HG03108 (cell line): Measurements from ENCODE around the gene CSRP1.
"Not testable (repeated sequence)": the region's sequence is repeated elsewhere in the genome, so short reads cannot be mapped to it uniquely, and the experiment has no call there.

Experiments
- ATAC-seq: cut with Tn5 transposase; IDR thresholded peaks from one replicate; pipeline ENCODE4 v1.9.1; 2021; ENCODE audit warnings: moderate library complexity; ENCODE audit not compliant: unreplicated experiment

The CSRP1 gene

DNA sequence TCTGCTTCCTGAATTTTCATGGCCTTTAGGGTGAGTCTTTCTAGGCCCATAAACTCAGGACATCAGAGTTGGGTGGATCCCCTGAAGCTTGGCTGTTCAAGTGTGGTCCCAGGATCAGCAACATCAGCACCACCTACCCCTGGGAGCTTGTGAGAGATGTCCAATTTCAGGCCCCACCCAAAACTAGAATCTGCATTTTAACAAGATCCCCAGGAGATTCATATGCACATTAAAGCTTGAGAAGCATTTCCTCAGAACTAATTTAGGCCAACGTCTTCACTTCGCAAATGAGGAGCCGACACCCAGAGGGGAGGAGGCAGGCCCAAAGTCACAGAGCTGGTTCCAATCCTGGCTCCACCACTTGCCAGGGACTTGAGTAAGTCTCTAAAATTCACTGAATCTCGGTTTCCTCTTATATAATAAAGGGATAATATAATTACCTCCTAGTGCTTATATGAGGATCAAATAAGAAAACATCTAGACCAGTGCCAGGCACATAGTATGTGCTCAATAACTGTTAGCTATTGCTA is 27.7 kb downstream of the CSRP1 start:
- ATAC-seq: no peak

DNA sequence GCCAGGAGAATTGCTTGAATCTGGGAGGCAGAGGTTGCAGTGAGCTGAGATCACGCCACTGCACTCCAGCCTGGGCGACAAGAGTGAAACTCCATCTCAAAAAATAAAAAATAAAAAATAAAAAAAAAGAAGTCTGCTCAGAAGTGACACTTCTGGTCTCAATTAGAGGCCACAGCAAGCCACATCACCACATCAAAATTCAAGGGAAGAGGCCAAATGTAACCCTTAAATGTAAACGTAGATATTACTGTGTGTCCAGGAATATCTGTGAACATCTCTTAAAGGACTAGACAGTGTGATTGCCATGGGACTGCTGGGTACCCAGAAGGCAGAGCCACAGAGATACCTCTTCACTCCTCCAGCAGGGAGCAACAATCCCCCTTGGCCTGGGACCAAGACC is 28.3 kb downstream of the CSRP1 start:
- not testable (repeated sequence) for ATAC-seq

DNA sequence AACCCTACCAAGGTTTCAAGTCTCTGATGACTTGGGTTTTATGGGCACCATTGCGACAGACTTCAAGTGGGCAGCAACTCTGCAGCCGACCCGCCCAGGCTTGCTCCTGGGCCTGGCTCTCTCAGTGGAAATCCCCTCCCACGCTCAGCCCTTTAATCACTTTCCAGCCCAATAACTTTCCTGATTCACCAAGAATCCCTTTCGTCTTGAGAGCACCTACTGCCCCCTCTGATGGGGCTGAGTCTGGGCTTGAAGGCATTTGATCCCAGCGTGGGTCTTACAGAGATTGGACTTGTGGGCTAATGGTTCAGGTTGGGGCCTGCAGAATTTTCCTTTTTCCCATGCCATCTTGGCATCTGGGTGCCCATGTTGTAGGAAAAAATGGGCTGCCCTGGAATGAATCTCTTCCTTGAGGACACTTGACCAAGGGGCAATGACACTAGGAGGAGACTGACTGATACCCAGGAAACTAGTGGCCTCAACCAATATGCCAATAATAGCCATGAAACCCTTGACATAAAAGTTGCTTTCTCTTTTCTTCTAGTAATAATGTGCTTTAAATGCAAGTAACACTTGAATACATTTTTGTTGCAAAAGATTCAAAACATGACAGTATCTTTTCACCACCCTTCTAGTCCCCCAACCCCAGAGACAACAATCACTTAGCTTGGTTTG is 30.1 kb downstream of the CSRP1 start:
- no peak for ATAC-seq

DNA sequence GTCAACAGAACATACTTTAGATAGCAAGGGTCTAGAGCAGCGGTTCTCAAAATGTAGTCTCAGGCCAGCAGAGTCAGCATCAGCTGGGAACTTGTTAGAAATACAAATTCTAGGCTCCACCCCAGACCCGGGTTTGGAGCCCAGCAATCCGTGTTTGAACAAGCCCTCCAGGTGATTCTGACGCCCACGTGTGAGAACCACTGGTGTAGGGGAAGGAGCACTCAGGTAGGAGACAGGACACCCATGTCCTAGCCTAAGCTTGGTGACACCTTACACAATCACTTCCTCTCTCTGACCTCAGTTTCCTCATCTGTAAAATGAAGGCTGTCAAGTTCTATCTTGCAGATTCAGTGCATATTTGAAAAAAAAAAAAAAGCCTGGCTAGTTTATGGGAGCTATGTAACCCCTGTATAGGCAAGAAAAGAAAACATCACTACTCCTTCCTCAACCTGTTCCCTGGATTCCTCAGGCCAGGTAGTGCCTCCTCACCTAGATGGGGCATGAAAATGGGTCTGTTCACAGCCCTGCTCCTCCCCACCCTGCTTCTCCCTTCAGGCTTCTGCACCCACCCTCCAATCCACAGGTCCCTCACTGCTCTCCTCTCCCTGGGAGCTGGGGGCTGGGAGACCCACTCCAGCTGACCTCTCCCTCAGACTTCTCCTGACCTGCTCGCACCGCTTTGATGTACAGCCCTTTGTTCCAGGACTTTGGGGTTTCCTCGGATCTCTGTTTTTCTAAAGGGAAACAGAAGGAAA is 30.8 kb downstream of the CSRP1 start:
- ATAC-seq: no peak

DNA sequence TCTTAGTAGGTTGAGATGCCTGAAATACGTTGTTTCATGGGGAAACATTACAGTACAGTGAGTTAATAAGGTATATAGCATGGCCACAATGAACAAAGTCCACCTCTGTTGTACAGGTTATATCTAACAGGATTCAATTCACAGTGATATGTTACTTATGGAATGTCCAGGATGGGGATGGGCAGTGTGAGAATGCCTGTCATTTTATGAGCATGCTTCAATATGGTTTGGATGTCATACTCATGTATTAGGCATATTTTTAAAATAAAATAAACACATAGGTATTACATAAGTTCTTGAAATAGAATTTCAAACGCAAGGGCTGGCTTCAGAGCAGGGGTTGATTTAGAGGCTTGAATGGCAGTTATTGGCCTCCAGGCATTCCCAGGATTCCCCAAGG is 31.8 kb downstream of the CSRP1 start:
- ATAC-seq: no peak

DNA sequence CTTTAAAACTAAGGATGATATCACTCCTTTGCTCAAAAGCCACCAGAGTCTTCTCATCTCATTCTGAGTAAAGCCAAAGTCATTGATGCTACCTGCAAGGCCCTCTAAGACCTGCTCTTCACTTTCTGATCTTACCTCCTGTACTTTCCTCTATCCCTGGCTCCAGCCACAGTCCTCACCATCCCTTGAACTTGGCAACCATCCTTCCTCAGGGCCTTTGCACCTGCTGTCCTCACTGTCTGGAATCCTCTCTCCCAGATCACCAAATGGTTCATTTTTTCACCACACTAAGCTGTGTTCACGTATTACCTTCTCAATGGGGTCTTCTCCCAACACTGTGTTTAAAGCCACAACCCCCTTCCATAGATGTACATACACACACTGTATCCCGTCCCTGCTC is 33.6 kb downstream of the CSRP1 start:
- ATAC-seq: no peak

DNA sequence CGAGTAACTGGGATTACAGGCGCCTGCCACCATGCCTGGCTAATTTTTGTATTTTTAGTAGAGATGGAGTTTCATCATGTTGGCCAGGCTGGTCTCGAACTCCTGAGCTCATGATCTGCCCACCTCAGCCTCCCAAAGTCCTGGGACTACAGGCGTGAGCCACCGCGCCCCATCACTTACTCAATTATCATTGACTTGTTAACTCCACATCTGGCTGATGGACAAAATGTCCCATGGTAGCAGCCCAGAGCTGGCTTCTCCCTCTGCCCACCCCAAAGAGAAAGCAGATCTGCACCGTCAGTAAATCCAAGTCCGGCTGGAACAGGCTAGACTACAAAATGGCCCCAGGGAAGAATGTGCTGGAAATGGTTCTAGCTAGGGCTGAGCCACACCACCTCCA is 34.6 kb downstream of the CSRP1 start:
- not testable (repeated sequence) for ATAC-seq

DNA sequence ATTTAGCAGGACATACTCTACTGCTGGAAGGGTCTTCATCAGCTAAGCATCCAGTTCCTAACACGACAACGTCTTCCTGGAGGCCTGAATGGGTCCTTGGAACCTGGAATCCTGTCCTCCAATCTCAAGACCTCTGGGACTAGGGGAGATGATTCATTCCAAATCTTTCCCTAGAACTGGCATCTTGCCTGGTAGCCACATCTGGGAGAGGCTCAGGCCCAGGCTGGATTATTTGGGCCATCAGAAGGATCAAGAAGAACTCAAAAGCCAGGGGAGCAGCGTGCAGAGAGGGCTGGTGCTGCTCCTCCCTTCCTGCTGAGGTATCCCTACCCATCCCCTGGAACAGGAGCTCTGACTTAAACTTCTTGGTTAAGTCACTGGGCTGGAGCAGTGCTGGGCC is 35.2 kb downstream of the CSRP1 start:
- no peak for ATAC-seq

DNA sequence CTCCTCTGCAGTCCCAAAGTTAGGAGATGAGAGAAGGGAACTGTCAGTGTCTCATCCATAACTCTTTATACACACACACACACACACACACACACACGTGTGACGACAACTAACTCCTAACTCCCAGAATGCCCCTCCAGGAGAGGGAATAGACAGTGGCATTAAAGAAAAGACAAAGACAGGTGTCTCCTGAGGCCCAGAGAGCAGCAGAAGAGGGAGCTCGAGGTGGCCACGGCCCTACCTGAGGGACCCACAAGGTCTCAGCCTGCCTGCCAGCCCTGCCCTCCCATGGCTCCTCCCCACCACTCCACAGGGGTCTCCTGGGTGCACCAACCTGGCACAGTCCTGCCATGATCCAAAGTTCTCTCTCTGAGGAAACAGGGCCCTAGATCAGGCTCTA is 36.3 kb downstream of the CSRP1 start:
- ATAC-seq: no peak

DNA sequence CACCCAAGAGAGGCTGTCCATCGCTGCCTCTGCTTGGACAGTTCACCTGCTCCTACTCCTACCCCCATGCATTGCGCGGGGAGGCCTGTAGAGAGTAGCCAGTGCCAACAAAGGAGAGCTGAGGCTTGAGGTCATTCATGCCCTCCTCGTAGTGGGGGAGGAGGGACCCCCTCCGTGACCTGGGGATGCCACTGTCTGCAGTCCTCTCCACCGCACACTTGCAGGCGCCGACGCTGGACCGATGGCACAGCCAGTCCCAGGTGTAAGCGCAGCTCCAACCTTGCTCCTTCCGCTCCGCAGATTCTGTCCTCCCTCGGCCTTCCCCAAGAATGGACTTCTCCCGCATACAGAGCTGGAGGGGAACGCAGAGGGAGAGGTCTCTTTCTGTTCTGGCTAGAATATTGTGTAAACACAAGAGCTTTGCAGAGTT is 37.3 kb downstream of the CSRP1 start:
- ATAC-seq: no peak

DNA sequence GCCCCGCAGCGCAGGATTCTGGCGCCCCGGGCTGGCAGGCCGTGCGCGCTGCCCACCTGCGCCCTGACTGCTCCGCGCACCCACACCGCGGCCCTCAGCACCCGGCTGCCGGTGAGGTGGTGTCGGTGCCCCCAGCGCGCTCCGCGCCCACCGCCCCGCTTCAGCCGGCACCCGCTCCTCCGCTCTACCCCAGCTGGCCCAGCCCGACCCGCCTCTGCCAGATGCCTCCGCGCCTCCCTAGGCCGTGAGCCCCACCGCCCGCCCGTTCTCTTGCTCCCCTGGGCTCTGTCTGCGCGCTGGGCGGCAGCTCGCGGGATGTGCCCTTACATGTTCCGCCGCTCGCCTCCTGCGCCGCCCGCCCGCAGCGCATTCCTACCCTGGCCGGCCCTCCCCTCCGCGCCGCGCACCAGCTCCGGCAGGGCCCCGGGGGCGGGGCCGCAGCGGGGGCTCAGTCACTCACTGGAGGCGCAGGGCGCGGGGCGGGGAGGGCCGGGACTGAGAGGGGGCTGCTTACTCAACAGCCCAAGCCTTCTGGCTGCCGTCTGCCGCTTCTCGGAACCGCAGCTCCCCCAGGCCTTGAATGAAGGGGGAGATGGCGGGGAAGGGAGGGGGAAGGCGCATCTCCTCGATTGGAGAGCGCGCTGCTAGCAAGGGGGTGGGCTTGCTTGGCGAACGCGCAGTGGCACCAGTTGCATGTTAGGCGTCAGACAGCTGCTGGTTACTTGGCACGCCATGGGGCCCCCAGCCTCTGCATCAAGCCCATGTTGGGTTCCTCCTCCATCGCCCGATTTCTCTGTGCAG is 37.9 kb downstream of the CSRP1 start, which contains the start of gene PHLDA3:
TSS of gene PHLDA3 (minus strand) at position 345 of the 801 bp plus-strand sequence. CDS start 402 bp downstream, outside the sequence.
- ATAC-seq: peak; percentile 68

DNA sequence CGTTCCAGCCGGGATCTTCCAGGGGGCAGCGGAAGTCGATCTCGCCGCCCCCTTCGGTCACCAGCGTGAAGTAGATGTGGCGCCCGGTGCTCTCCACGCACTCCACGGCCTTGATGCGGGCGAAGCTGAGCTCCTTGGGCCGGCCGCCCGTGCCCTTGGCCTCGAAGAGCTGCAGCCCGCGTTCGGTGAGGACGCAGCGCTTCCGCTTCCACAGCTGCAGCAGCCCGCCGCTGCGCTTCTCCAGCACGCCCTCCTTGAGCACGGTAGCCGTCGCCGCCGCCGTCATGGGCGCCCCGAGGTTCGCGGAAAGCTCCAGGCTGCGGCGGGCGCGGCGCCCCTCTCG is 38.5 kb downstream of the CSRP1 start:
- ATAC-seq: peak; percentile 37

DNA sequence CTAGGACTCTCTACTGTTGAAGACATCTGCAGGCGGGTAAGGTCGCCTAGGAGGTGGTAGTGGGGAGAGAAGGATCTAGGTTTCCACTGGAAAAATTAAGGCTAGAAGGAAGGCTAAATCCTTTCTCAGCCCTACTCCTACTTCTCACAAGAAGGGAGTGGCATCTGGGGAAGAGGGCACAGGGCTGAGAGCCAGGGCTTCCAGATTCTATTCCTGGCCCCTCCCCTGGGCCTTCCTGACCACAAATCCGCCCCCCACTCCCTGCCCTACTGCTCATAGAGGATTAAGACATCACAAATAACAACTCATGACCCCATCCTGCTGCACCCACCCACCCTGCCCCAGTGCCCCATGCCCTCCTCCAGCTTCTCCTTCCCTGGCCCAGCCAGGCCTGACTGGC is 40.4 kb downstream of the CSRP1 start:
- ATAC-seq: no peak

DNA sequence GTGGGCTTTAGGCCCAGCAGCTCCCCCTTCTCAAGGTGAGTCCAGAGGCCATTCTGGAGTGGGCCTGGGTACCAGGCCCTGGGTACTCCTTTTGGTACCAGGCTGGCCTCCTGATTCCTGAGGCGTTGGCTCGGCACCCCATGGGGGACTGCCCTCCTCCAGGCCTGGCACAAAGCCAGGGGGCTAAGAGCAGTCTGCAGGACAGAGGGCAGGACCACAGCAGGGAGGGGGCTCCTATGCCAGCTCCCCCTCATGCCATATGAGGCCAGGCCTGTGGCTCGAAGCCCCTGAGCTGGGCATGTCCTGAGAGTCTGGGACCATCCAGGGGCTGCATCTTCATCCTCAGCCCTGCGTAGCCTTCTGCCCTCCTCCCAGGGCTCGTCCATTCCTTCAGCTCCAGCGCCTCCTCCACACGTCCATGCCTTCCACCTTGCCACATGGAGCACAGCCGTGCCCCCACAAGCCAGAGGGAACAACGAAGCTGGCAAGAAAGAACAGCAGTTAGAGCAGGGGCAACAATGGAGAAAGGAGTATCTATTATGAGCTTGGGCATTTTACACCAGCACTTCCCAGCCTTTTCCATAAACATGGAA is 41.1 kb downstream of the CSRP1 start:
- ATAC-seq: no peak

DNA sequence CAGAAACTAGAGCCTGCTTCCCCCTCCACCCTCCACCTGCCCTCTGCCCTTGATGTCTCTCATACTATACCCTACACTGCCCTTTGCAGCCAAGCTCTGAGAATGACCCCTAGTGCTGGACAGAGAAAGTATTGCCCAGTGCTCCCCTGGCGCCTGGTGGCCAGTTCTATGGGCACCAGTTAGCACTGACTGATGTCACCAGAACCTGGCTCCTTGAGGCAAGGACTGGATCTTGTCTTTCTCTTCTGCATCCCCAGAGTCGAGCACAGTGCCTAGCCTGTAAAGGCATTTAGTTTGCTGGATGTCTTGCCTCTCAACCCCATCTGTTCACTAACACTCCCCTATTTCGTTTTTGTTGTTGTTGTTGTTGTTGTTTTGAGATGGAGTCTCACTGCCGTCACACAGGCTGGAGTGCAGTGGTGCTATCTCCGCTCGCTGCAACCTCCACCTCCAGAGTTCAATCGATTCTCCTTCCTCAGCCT is 43.8 kb downstream of the CSRP1 start:
- ATAC-seq: no peak

DNA sequence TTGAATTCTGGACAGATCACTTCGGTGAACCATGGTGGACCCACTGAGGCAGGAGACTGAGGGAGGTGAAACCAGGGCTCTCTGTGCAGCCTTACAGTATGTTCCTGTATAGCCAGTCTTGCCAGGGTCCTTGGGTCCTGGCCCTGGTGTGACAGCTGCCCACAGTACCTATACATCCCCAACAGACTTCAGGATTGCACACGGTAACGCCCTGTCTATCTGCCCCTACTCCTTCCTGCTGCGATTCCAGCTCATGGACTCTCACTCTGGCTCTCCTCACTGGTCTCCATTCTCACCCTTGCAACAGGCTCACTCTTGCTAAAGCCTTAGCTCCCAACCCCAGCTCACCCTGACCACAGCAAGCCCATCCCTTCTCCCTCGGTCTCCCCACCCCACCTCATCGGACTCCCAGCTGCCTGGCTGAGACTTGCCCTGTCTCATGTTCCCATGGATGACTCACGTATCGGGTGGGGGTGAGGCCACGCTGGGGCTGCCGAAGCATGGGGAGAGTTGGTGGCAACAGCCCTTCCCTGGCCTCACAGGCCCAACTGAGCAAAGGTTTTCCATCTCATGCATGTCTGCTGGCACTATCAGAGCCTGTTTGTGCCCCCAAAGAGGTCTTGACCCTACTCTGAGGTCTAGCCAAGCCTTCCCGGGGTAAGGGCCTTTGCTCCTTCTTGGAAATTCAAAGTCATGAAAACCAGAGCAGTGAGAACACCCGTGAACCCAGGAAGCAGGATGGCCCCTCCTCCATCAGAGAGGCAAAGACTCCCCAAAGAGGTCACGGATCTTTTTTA is 45.1 kb downstream of the CSRP1 start:
- ATAC-seq: no peak

DNA sequence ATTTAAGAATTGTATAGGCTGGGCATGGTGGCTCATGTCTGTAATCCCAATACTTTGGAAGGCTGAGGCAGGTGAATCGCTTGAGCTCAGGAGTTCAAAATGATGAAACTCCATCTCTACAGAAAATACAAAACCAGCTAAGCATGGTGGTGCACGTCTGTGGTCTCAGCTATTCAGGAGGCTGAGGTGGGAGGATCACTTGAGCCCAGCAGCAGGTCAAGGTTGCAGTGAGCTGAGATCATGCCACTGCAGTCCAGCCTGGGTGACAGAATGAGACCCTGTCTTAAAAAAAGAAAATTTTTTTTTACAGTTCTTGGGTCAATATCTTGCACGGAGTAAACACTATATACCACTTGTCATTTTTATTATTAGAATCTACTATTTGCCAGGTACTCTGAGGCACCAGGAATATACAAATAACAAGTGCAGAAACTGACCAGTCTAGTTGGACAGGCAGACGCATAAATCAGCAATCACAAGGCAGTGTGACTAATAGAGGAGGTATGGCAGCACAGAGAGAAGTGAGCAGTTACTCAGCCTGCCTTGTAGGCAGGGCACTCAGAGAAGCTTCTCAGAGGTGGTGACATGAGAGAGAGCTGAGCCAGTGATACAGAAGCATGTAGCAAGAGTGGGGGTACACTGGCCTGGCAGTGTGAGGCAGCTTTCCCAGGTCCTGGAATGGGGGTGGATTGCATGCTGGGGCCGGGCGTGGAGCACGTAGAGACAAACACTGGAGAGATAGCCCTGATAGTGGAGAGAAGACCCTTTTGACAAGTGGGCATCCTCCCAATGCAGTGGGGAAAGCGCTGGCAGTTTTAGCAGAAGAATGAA is 45.9 kb downstream of the CSRP1 start:
- ATAC-seq: no peak

DNA sequence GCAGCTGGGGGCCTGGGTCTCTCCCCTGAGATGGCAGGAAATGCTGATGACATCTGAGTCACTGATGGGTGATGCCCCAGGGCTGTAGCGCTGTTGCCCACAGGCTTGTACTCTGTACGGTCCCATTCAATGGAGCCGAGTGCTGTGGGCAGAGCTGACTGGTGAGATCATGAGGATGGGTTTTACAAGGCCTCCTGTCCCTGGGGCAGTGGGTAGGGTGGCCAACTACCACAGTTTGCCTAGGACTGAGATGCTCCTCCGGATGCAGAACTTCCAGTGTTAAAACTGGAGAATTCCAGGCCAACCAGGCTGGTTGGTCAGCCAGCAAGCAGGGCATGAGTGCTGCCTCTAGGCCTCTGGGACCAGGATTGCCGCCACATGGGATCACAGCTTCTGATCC is 47.1 kb downstream of the CSRP1 start:
- no peak for ATAC-seq

DNA sequence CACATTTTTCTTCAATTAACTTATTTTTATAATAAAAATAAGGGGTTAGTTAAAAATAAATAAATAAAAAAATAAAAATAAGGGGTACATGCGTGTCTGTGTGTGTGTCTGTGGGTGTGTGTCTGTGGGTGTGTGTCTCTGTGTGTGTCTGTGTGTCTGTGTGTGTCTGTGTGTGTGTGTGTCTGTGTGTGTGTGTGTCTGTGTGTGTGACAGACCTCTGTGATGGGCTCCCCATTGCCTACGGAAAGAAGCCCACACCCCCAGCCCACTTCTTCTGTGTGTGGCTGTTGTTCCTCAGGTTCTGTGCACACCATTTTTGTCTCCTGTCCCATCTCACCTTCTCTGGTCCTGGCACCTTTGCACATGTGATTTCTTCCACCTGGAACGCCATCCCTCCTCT is 47.9 kb downstream of the CSRP1 start:
- no peak for ATAC-seq
